NB4 (cell line): ENCODE results near the gene KCNRG.

ENCODE experiments used
- MYC ChIP-seq: IDR thresholded peaks from 2 replicates; pipeline ENCODE4 v1.6.1; 2011; ENCODE audit warnings: low read depth, low read length
- TF ChIP-seq, protein P1 (sequence below): IDR thresholded peaks from one replicate; pipeline ENCODE4 v1.5.1; 2012; ENCODE audit warnings: low read depth, low read length
- TF ChIP-seq, protein P2 (sequence below): IDR thresholded peaks from 2 replicates; pipeline ENCODE4 v1.6.1; 2011; ENCODE audit warnings: low read depth, low read length

DNA sequence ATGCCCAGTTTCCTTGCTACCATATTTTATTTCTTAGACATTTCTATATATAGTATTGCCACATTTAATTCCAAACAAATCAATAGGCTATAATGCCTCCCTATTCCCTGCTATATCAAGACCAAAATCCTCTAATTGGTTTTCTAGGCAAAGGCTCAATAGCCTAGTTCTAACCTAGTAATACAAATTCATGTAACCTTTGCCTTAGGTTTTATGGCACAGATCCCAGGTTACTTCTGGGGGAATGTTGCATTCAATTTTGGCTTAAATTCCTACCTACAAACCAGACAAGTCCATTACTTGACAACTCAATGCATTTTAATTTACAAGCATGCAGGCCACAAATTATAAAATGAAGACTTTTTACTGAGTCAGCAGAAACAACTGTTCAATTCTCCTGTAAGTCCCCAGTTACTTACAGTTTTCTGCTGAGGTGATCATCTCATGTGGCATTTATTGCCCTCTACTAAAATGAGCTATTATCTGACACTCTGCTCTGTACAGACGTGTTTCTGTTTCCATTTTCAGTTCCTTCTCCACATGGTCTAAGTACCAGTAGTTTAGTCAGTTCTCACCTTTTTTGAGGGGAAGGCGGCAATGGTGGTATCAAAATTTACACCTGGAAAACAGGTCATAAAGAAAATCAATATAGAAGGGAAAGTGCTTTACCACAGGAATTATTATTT is 11.7 kb downstream of the KCNRG start:
- no peak for TF ChIP-seq MYC
- TF ChIP-seq, protein P1, sequence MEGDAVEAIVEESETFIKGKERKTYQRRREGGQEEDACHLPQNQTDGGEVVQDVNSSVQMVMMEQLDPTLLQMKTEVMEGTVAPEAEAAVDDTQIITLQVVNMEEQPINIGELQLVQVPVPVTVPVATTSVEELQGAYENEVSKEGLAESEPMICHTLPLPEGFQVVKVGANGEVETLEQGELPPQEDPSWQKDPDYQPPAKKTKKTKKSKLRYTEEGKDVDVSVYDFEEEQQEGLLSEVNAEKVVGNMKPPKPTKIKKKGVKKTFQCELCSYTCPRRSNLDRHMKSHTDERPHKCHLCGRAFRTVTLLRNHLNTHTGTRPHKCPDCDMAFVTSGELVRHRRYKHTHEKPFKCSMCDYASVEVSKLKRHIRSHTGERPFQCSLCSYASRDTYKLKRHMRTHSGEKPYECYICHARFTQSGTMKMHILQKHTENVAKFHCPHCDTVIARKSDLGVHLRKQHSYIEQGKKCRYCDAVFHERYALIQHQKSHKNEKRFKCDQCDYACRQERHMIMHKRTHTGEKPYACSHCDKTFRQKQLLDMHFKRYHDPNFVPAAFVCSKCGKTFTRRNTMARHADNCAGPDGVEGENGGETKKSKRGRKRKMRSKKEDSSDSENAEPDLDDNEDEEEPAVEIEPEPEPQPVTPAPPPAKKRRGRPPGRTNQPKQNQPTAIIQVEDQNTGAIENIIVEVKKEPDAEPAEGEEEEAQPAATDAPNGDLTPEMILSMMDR, result no peak
- TF ChIP-seq, protein P2, sequence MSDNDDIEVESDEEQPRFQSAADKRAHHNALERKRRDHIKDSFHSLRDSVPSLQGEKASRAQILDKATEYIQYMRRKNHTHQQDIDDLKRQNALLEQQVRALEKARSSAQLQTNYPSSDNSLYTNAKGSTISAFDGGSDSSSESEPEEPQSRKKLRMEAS, result no peak
